Measurements from ENCODE around the gene ZNF284.
A peak's percentile ranks its signal among the peaks of the same experiment; 100 is the strongest.

ZNF284 gene

DNA sequence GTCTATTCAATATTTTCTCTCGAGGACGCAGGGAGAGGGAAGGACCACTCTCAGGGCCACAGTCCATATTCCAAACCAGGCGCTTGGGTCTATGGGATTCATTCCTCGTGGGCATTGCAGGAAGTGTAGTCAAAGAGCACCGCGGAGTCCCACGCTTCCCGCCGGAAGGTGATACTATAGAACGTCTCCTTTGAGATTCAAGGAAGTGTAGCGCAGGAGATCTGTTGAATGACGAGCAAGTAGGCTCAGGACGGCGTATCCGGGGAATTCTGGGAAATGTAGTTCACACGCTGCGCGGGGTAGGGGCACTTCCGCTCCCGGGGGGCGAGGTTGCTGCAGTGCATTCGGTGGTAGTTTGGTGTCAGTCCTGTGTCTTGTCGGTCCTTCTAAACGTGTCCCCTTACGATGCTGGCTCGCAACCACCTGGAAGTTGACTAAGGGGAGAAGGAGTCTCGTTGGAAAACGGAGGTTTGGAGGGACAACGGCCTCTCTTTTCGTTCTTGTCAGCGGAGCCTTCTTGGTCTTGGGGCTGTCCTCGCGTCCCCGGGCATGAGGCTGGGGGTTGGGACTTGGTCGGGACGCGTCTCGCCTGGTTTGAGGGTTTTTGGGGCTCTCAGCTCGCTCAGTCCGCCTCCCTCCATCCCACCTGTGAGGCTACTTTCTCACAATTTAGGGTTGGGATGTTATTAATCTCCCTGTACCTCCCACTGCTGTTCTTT lies at the start of gene ZNF284:
Gene ZNF284, plus strand, starts transcription at position 336 of the 719 bp plus-strand sequence. CDS start 4,231 bp downstream, outside the sequence.
- peak; percentile 77 for DNase-seq

GRCh38 chr19:44024900-44025216 lies 47.1 kb upstream of the ZNF284 start:
- no peak for DNase-seq

GRCh38 chr19:44025217-44025936 lies 46.6 kb upstream of the ZNF284 start, which contains the start of gene ZNF222:
Gene ZNF222, plus strand, starts transcription at chr19:44025379. Its CDS starts 58 bp downstream, at chr19:44025437.
- peak; percentile 72 for DNase-seq

DNA sequence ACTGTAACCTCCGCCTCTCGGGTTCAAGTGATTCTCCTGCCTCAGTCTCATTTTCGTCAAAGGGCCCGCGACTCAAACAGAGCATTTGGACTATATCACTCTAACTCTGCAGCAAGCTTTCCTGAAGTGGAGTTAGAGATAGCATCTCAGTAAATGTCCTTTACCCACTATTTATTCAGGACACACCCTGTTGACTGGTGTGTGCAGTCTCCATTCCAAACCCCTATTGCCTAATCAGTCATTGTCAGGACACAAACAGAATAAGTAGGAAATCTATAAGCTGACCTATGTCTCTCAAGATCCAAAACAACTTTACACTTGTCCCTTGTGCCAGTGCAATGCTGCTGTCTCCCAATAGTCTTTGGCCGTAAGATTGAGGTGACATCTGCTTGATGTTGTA lies 45.3 kb upstream of the ZNF284 start:
- DNase-seq = no peak

DNA sequence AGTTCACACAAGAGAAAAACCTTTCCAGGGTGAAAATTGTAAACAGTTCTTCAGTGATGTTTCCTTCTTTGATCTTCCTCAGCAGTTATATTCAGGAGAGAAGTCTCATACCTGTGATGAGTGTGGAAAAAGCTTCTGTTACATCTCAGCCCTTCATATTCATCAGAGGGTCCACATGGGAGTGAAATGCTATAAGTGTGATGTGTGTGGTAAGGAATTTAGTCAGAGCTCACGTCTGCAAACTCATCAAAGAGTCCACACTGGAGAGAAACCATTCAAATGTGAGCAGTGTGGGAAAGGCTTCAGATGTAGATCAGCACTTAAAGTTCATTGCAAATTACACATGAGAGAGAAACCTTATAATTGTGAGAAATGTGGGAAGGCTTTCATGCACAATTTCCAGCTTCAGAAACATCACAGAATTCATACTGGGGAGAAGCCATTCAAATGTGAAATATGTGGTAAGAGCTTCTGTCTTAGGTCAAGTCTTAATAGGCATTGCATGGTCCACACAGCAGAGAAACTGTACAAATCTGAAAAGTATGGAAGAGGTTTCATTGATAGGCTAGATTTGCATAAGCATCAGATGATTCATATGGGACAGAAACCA lies 39.9 kb upstream of the ZNF284 start:
- no peak for DNase-seq

GRCh38 chr19:44042147-44042546 lies 29.8 kb upstream of the ZNF284 start:
- no peak for DNase-seq

DNA sequence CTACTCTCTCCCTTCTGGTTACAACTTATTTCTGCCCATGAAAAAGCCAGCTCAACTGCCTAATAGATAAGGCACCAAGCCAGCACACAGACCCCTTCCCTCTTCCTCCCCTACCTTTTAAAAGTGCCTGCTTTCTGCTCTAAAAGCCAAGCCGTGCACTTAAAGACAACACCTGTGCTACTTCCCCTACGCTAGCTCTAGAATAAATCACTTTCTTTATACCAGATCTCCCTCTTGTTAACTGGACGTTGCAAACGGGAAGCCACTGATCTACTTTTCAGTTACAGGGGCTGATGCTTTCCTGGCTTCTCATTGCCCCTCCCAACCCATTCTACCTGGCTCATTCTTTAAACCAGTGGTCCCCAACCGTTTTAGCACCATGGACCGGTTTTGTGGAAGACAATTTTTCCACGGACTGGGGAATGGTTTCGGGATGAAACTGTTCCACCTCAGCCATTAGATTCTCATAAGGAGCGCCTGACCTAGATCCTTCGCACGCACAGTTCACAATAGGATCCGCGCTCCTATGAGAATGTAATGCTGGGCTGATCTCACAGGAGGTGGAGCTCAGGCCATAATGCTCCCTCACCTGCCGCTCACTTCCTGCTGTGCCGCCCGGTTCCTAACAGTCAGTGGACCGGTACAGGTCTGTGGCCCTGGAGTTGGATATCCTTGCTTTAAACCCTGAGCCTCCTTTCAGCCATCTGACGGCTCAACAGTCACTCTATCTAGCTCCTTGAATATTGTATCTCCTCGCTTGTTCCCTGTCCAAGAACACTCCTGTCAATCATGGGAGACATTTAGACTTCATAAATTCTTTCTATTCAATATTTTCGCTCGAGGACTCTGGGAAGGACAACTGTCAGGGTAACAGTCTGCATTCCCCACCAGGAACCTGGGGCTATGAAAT lies 21.0 kb upstream of the ZNF284 start:
- peak; percentile 10 for DNase-seq

- DNase-seq = peak; percentile 44
These were observed 20.1 kb upstream of the ZNF284 start, which contains the start of gene ZNF223 for GRCh38 chr19:44051650-44052402. Gene ZNF223, plus strand, starts transcription at chr19:44052036. Its CDS starts 3,141 bp downstream, at chr19:44055177.

GRCh38 chr19:44055870-44056269 lies 16.1 kb upstream of the ZNF284 start:
- DNase-seq = no peak

GRCh38 chr19:44059229-44059628 lies 12.7 kb upstream of the ZNF284 start:
- no peak for DNase-seq

- no peak for DNase-seq
These were observed 10.9 kb upstream of the ZNF284 start for GRCh38 chr19:44061038-44061437.

- DNase-seq = no peak
These were observed 5.7 kb upstream of the ZNF284 start for GRCh38 chr19:44066305-44066704.

DNA sequence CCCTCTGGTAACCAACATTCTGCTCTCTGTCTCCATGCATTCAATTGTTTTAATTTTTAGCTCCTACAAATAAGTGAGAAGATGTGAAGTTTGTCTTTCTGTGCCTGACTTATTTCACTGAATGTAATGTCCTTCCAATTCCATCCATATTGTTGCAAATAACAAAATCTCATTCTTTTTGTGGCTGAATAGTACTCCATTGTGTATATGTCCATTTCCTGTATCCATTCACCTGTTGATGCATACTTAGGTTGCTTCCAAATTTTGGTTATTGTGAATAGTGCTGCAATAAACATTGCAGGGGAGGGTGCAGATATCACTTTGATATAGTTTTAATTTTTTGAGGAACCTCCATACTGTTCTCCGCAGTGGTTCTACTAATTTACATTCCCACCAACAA lies 2.5 kb upstream of the ZNF284 start:
- no peak for DNase-seq

GRCh38 chr19:44072543-44073401 lies 813 bp downstream of the ZNF284 start:
- no peak for DNase-seq

DNA sequence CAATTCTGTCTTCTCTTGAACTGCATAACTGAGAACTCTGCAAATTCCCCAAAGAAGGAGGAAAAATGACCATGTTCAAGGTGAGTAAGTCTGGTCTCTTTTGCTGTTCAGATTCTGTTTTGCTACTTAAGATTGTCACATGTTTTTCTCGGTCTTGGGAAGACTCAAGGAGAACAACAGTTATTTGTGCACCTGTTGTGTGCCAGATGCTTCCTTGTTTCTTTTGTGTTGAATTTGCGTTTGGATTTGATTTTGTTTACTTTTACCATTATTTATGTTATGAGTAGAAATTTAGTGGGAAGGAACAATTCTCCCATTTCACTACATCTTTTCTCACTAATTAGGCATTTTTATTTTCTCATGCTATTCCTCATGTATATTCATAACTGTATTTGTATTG lies 4.4 kb downstream of the ZNF284 start:
- DNase-seq = no peak

- no peak for DNase-seq
These were observed 20.1 kb downstream of the ZNF284 start for GRCh38 chr19:44092108-44092507.

GRCh38 chr19:44093931-44094765 lies 22.2 kb downstream of the ZNF284 start, which contains the start of gene ZNF224:
Gene ZNF224, plus strand, starts transcription at chr19:44094361. Its CDS starts 3,513 bp downstream, at chr19:44097874.
- peak; percentile 71 for DNase-seq

GRCh38 chr19:44107751-44108150 lies 35.8 kb downstream of the ZNF284 start:
- DNase-seq = no peak

GRCh38 chr19:44109458-44109857 lies 37.5 kb downstream of the ZNF284 start:
- no peak for DNase-seq

GRCh38 chr19:44111910-44112463 lies 40.0 kb downstream of the ZNF284 start:
- no peak for DNase-seq

Data from activated CD4-positive, alpha-beta T cell treated with anti-CD3 and anti-CD28 coated beads, Interleukin-2, amount 50 U/mL, for 1 hour (primary cell).